NCI-H460 (cell line): Measurements from ENCODE around the gene ZIC5. TPM values are rescaled to one million over a fixed set of nuclear protein-coding genes. Genes with fewer than 3 reads are reported as not detected.
A peak's percentile ranks its signal among the peaks of the same experiment; 100 is the strongest.

Experiments
- DNase-seq: peaks from one replicate; pipeline ENCODE4 v3.0.0-alpha.2; 2016; ENCODE audit warnings: low read depth; ENCODE audit errors: extremely low read depth
- total RNA-seq: library from RNA; depleted of rRNA; stranded (reverse); fragments of >200 nt; shearing (Covaris generic); gene quantifications from 2 replicates; pipeline ENCODE4 v1.2.3, GENCODE V29; 2014

Gene ZIC5
- total RNA-seq, 1 experiment from 2014 or later: 4.9 TPM

DNA sequence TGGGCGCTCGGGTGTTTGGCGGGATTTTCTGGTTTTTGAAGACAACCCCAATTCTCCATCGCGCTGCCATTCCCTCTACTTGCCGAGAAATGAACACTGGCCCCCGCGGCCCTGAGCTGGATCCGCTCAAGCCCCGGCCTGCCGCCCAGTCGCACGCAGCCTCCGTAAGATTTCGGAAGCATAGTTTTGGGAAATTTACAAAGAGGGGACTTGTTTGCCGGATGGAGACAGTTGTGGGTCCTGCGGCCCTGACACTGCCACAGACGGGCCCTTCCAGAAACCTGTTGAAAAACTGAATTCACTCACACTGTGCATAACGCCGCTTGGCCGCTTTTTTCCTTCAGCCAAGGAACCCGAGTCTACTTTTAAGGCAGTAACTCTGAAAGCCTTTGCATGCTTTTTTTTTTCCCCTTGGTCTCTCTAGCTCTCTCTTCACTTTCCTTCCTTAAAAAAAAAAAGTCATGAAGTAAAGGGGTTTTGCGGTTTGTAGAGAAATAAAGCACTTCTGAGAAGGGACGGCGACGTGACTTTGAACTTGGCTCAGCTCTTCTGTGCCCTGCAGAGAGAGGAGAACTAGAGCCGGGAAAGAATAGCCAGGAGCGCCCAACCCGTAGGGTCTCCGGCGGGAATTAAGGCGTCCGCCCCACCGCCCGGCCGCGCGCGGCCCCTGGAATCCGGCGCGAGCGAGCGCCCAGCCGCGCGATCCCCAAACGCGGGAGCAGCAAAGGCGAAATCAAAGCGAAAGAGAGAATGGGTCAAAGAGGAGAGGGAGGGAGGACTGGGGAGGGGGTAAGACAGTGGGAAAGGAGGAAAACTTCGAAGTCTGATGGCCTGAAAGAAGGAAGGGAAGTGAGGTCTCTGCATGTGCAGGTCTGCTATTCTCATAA lies 6.6 kb upstream of the ZIC5 start:
- DNase-seq: no peak

DNA sequence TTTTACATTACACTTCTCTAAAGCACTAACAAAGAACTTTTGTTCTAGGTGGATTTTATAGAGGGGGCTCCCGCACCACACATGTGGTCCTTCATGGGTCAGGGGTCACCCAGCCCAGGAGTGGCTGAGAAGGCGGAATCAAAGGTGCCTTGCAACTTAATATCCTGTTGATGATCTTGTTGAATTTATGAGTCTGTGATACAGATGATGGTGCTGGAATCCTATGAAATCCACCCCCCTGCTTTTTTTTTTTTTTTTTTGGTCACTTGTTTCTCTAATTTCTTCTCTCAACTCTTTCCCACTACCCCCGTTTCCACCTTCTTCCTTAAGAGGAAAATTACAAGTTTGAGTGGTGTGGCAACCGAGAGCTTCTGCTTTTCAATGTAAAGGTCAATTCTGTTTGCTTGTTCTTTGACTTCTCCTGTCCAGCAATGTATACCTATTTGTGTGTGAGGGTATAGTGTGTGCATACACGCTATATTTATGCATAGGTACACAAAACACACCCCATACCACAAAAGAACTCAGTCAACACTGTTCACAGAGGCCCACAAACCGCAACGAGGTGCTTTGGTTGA lies 5.9 kb upstream of the ZIC5 start:
- DNase-seq: no peak

DNA sequence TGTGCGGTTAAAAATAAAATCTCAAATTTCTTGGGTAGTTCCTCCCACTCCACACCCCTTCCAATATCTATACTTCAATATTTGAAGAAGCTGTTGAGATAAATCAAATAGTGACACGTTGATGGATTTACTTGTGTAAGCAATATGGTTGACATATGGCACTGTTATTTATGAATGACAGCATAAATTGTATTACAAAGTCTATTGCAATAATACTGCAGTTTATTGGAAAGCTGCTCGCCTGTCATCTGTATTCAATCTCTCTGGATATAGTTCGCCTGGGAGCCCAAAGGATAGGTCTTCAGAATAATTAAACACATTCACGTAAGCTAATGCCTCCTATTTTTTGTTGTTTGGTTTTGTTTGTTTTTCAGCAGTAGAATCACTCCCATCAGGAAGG lies 5.0 kb upstream of the ZIC5 start:
- DNase-seq: no peak

DNA sequence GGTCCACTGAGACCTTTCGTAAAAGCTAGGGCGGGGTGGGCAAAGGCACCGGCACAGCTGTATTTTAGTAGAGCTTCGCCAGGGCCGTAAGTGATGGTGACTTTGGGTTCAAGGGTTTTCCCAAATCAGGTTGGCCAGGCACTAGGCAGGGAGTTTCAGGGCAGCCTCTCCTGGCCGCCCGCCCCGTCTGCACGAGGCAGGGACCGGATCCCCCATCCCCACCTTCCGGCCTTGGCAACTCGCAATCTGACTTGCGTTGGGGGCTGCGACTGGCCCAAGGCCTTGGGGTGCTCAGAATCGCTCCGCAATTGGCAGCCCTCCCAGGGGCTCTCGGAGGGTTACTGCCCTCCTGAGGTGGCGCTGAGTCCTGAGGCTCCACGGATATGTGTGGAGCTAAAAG lies 4.1 kb upstream of the ZIC5 start:
- DNase-seq: no peak

DNA sequence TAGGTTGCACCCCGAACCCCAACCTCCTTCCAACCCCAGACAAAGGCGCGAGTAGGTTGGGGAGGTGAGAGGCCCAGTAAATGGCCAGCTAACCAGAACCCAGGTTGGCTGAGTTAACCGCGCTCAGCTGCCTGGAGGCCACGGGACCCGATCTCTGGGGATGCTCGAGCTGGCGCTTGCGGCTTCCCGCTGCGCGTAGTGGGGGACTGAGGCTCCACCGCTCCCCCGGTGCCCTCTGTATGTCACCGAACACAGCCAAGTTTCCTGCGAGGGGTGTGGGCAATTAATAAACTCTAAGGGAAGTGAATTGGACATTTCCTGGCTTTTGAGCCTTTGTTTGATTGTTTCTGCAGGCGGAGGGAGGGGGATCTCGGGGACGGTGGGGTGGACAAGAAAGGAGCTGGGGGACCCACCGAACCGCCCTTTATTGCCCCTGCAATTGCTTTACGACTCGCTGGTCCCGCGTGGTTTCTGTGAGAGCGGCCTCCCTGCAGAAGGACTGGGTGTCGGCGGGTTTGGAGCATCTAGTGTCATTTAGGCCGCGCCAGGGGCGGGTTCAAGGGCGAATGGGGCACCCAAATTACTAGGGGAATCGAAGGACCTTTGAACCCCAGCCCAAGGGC lies 3.5 kb upstream of the ZIC5 start:
- DNase-seq: no peak

DNA sequence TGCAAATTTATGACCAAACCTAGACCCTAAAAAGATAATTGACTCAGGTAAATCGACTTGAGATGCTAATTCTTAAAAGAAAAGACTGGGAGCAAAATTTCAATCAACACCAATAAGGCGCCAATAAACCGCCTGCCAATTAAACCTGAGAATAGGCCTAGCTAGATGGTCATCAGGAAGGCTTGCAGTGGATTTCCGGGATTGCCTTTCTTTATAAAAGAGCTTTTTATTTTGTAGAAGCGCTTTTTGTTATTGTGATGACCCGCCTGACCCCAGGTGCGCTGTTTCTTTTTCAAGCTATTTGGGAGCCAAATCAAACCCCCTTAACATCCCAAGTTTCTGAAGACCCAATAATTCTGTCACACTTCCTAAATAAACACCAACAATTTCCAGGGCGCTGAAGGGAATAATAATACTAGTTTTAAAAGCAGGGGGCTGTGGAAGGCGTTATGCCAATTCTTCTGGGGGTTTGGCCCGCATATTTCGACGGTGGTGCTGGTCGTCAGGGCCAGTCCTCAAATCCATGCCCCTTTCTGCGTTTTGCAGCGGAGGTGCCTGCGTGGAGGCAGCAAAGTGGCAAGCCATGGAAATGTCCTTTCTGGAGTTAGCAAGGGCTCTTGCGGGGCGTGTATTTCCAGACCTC lies 2.9 kb upstream of the ZIC5 start:
- no peak for DNase-seq

DNA sequence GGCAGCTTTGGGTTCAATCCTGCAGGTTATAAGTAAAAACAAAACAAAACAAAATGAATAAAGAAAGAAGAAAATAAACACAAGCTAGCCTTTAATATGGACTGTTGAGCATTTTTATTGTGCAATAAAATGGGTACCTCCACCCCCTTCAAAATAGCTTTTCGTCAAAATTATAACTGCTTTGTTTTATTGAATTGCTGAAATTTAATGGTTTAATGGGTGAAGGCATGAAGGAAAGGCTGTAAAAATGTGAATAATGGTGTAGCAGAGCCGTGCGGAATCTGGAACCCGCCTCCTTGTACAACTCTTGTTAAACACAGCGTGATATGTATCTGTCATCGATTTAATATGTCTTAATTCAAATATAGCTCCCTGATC lies 2.2 kb upstream of the ZIC5 start:
- DNase-seq: no peak

DNA sequence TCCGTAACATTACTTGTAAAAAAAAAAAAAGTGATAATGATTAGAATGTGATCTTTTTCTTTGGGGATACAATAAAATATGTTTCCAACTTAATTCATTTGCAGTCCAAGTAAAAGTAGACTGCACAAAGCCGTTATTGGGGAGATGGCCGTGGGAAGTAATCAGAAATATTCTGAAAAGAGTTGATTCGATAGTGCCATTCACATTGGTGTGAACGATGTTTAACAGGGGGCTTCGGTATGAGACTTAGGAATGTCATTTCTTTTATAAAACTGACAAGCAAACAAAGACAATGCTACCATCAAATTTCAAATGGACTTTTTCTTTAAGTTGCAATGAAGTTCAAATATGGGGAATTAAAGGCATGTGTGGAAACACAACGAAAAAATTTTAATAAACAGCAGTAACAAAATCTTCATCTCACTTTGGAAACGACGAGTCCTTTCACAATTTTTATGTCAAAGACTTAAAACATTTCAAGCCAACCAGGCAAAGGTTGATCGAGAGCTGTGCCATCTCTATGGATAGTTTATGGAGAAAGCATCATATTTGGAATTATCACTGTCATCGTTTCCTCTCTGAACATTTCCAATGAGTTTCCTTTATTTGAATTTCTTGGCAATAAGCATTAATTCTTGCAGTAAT lies 1.7 kb upstream of the ZIC5 start:
- no peak for DNase-seq

DNA sequence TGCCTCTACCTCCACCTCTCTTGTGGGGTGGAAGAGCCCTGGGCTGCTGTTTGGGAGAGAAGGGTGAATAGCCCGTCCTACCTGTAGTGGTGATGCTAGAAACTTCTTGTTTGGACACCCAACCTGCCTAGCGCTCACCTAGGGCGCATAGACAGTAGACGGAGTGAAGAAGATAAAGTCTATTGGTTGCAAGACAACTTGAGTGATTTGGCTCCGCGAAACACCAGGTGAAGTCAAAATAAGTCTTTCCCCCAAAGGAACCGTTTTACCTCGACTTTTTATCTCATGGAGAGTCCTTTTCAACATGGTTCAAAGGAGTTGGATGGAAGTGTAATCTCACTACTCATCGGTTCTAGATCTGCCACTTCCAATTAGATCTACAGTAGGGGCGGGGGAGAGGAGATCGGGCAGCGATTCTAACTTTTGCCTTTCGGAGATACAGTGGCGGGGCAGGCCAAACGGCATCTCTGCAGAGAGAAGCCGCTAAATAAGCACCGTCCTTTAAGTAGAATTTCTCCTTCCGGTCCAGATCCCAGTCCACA lies 694 bp upstream of the ZIC5 start:
- no peak for DNase-seq

DNA sequence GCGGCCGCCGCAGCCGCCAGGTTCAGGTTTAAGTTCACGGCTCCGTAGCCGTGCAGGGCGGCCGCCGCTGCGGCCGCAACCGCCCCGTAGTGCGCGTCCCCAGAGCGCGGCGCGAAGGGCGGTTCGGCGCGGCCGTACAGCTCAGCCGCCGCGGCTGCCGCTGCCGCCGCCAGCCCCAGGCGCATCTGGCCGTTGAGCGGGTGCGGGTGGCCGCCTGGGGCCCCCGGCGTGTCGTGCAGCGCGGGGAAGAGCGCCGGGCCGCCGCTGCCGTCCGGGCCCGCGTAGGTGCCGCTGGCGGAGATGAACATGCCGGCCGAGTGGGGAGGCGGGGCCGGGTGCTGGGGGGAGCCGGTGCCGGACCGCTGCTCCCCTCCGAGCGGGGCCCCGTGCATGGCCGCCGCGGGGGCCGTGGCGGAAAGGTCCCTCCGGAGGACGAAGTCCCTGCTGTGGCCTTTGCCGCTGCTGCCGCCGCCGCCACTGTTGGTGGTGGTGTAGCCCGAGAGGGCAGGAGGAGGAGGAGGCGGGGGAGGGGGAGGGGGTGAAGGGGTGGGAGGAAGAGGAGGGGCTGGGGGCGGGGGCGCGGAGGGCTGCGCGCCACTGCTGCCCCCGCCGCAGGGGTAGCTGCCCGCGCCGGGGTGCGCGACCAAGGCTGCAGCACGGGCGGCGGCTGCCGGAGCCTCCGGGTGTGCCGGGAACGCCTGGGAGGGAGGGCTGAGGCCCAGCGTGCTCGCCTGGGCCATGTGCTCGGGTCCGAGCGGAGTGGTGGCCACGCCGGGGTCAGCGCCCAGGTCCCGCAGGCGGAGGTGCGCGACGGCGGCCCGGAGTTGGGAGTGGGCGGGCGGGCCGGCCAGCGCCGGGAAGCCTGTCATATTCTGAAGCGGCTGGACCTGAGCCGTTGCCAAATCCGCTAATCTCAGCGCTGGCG lies 654 bp downstream of the ZIC5 start:
- no peak for DNase-seq

DNA sequence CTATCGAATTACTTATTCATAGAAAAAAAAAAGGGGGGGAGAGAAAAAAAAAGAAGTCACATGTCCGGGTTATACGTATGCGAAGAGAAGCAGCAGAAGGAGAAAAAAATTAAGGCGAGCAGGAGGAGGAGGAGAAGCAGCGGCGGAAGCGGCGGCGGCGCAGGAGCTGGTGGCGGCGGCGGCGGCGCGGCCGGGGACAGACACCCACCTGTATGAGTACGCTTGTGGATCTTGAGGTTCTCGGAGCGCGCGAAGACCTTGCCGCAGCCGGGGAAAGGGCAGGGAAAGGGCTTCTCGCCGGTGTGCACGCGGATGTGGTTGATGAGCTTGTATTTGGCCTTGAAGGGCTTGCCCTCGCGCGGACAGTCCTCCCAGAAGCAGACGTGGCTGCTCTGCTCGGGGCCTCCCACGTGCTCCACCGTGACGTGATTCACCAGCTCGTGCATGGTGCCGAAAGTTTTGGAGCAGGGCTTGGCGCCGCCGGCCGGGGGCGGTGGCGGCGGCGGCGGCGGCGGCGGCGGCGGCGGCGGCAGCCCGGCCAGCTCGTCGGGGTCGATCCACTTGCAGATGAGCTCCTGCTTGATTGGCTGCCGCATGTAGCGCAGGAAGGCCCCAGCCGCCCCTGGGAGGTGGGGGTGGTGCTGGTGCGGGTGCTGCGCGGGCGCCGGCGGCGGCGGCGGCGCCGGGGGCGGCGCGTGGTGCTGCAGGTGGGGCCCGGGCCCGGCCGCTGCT lies 1.5 kb downstream of the ZIC5 start:
- DNase-seq: peak; percentile 66

DNA sequence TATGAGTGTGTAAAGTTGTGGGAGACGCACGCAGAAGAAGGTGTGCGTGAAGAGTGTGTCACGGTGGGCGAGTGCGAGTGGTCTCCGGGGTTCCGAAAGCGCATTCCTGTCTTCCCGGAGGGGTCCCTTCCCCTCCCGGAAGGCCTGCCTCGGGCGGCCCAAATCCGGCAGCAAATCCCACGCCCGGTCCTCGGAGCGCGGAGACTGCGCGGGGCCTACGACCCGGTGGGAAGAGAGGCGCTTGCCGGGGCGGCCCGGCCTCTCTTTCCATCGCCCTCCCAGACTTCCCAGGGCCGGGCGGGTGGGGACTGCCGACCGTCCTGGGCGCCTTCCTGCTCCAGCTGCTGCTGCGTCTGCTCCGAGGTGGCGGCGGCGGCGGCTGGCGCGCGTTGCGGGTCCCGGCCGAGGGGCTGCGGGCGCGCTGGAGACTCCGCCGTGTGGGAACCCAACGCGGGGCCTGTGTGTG lies 2.1 kb downstream of the ZIC5 start:
- no peak for DNase-seq

DNA sequence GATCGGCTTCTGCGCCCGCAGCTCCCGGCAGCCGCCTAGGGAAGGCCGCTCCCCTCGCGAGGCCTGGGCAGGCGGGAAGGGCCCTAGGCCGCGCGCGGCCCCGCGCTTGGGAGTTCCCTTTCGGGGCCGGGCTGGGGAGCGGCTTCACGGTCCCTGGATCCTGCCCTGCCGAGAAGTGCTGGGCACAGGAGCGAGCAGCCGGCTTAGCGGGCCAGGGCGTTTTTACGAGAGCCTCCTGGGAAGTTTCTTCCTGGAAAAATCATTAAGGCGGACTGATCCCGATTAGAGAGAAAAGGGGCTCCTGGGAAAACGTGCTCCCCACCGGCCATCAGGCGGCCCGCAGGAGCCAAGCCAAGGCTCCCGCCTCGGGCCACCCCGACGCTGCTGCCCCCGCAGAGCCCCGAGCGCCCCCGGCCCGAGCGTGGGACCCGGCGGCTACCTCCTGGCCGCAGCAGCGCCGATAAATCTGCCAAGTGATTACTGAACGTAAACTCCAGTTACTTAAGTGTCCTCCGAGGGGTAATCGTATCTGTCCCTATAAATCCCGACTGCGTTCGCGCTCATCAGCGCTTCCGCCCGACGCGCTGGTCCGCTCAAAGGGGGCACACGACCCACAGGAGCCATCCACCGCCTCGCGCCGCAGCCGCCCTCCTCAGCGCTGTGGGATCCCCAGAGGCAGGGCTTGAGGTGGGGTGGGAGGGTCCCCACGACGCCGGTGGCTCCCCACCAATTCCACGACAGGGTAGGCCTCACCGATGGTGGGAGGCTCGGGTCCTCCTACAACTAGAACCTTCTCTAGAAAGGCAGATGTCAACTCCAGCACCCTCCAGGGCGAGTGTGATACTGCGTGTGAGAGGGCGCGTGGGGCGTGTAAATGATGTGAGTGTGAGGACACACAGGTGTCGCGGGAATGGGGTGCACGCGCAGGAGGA lies 2.8 kb downstream of the ZIC5 start:
- no peak for DNase-seq

DNA sequence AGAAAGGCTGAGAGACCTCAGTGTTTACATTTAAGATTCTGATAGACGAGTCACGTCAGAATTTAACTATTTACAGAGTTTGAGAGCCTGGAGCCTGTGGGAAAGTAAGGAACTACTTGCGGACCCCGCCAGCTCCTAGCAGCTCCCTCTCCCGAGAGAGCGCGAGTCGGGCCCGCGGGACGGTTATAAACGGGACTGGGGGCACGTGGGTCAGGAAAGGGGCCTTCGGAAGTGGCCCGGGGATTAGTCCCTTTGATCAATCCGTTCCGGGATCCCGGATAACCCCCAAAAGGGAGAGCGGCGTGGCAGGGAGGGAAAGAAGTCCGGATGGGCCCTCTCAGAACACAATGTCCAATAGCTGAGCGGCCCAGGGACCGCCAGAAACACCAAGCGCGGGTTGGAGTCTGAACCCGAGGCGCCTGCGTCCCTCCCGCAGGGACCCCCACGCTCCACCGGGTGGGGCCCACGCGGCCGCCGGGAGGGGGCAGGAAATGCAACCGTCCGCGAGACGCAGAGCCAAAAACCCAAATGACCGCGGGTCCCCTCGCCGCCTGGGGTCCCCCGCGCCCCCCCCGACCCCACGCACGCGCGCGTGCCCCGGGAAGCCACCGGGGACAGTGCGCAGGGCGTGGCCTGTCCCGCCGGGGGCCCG lies 3.6 kb downstream of the ZIC5 start:
- no peak for DNase-seq

DNA sequence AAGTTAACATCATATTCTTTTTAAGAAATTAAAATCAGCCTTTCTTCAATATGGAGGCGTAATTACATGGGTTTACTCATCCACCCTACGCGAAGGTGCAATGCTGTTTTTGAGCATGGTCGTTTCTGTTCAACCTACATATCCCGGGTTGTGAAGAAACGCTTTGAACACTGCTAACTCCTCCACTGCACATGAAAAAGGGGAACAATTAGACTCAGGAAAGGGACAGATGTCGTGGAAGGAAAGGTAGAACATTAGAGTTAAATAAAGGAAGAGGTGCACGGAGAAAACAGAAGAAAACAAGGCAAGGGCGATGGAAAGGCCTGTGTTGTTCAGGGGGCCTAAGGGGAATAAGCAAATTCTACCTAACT lies 4.1 kb downstream of the ZIC5 start:
- DNase-seq: no peak

DNA sequence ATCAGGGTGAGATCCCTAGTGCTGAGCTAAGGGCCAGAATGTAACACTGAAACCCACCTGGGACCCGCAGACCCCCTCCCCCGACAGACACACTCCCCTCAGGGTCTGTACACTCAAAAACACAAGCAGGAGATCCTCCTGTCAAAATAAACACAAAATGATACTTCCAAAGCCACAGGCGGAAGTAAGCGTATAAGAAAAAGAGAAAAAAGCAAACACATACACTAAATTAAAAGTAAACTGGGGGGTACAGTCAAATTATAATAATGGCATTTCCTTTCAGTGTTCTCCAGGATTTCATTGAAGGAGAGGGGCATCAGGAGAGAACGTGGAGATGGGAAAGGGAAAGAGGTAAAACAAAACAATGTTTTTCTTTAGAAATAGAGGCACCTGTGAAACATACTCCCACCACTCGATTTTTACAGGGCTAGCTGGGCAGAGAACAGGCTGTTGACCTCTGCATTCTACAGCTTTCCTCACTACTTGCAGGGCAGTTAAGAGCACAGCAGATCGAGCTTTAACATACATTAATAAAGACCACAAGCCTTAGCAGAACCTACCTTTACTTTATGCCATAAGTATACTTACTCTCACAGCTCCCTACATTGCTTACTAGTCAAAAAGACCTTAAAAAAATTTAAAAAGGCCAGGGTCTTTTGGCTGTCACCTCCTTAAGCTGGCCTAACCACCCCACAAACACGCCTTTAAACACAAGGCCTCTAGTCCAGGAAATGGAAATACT lies 5.3 kb downstream of the ZIC5 start:
- DNase-seq: no peak
